BE2C (cell line): ENCODE results near the gene FYCO1.
"Not testable (repeated sequence)": the region's sequence is repeated elsewhere in the genome, so short reads cannot be mapped to it uniquely, and the experiment has no call there.

ENCODE experiments used
- DNase-seq: peaks from one replicate; pipeline ENCODE4 v3.0.0-alpha.2; 2020
- H3K27me3 ChIP-seq: fragments of 250-450 bp; sonication (Bioruptor Pico); 2 replicates; pipeline ENCODE4 v1.5.1; 2020; ENCODE audit warnings: mild to moderate bottlenecking
- H3K36me3 ChIP-seq: fragments of 250-450 bp; sonication (Bioruptor Pico); 2 replicates; pipeline ENCODE4 v1.5.1; 2020; ENCODE audit warnings: mild to moderate bottlenecking
- H3K4me1 ChIP-seq: fragments of 250-450 bp; sonication (Bioruptor Pico); 2 replicates; pipeline ENCODE4 v1.5.1; 2020
- H3K4me3 ChIP-seq: 2 replicates; pipeline ENCODE4 v1.5.1; 2011; ENCODE audit warnings: low read depth, low read length
- H3K9me3 ChIP-seq: fragments of 250-450 bp; sonication (Bioruptor Pico); 2 replicates; pipeline ENCODE4 v1.5.1; 2020
- CTCF ChIP-seq: IDR thresholded peaks from 2 replicates; pipeline ENCODE4 v1.5.1; 2012; ENCODE audit warnings: mild to moderate bottlenecking, low read depth, low read length

FYCO1 gene

GRCh38 chr3:46006238-46007032 lies 10.8 kb upstream of the FYCO1 start:
- no peaks in the 10 kb centered on the region for H3K4me1 ChIP-seq
- no peaks in the 10 kb centered on the region for H3K27me3 ChIP-seq
- no peak for TF ChIP-seq CTCF
- no peak overlapping the region for H3K4me3 ChIP-seq
- no peaks in the 10 kb centered on the region for H3K36me3 ChIP-seq
- no peak for DNase-seq
- H3K9me3 ChIP-seq, result no peaks in the 10 kb centered on the region

- H3K27me3 ChIP-seq, H3K9me3 ChIP-seq, DNase-seq, H3K4me3 ChIP-seq, H3K4me1 ChIP-seq, H3K36me3 ChIP-seq: not testable (repeated sequence)
Measured at GRCh38 chr3:46003706-46004105, 8.1 kb upstream of the FYCO1 start.

- H3K27me3 ChIP-seq, result no peaks in the 10 kb centered on the region
- no peak for DNase-seq
- no peaks in the 10 kb centered on the region for H3K4me1 ChIP-seq
- no peaks in the 10 kb centered on the region for H3K36me3 ChIP-seq
- TF ChIP-seq CTCF, result no peak
- no peak overlapping the region for H3K4me3 ChIP-seq
- H3K9me3 ChIP-seq, result no peaks in the 10 kb centered on the region
Measured at GRCh38 chr3:46001178-46001577, 5.6 kb upstream of the FYCO1 start.

- no peaks in the 10 kb centered on the region for H3K9me3 ChIP-seq
- DNase-seq, result no peak
- no peaks in the 10 kb centered on the region for H3K27me3 ChIP-seq
- no peaks in the 10 kb centered on the region for H3K36me3 ChIP-seq
- H3K4me1 ChIP-seq, result no peaks in the 10 kb centered on the region
- TF ChIP-seq CTCF, result no peak
- H3K4me3 ChIP-seq, result no peak overlapping the region
Measured at GRCh38 chr3:45997942-45998341, 2.3 kb upstream of the FYCO1 start.

- DNase-seq, result not testable (repeated sequence)
Measured at GRCh38 chr3:45997499-45997898, 1.9 kb upstream of the FYCO1 start.

GRCh38 chr3:45994419-45995235 lies 997 bp downstream of the FYCO1 start:
- Histone ChIP-seq H3K4me1 (no peaks in the 10 kb centered on the region), H3K27me3 (no peaks in the 10 kb centered on the region), H3K36me3 (no peaks in the 10 kb centered on the region), H3K4me3 (peak overlapping the region; percentile 76), H3K9me3 (no peaks in the 10 kb centered on the region)
- DNase-seq, result no peak
- no peak for TF ChIP-seq CTCF

More at GRCh38 chr3:45997499-45997898, 1.9 kb upstream of the FYCO1 start:
- H3K4me3 ChIP-seq, H3K4me1 ChIP-seq, H3K27me3 ChIP-seq, H3K9me3 ChIP-seq, H3K36me3 ChIP-seq: not testable (repeated sequence)

- H3K36me3 ChIP-seq, result no peaks in the 10 kb centered on the region
- no peak overlapping the region for H3K4me3 ChIP-seq
- H3K4me1 ChIP-seq, result no peaks in the 10 kb centered on the region
- no peaks in the 10 kb centered on the region for H3K9me3 ChIP-seq
- no peaks in the 10 kb centered on the region for H3K27me3 ChIP-seq
- no peak for TF ChIP-seq CTCF
- no peak for DNase-seq
Measured at GRCh38 chr3:45993421-45994027, 2.1 kb downstream of the FYCO1 start.
